Right atrium auricular region (tissue), 2 donors: Measurements from ENCODE around the gene SLC17A1. TPM values are rescaled to one million over a fixed set of nuclear protein-coding genes. Genes with fewer than 3 reads are reported as not detected.

Experiments used
- total RNA-seq, 2 donors: library from RNA; depleted of rRNA; stranded (reverse); fragments of >200 nt; gene quantifications; one replicate each; pipeline ENCODE4 v1.1.0, GENCODE V29; 2016

The SLC17A1 gene
- total RNA-seq, 2 donors from 2014 or later = not detected

Other genes with a start within 250 kb of the SLC17A1 start
- gene SCGN, start 179.8 kb downstream of the SLC17A1 start, total RNA-seq = 10 to 100 TPM; 14.1 to 19.7 TPM
- not detected for gene SLC17A4, start 77.3 kb downstream of the SLC17A1 start, total RNA-seq
- not detected for gene SLC17A3, start 42.2 kb upstream of the SLC17A1 start, total RNA-seq
- gene SLC17A2, start 98.6 kb upstream of the SLC17A1 start, total RNA-seq = not detected
- gene TRIM38, start 130.8 kb upstream of the SLC17A1 start, total RNA-seq = 1 to 10 TPM; 2.5 to 5.2 TPM